ENCODE measurements around the gene SLCO4A1.

The SLCO4A1 gene

GRCh38 chr20:62638679-62639406 lies 3.5 kb upstream of the SLCO4A1 start:
- no peak for DNase-seq

DNA sequence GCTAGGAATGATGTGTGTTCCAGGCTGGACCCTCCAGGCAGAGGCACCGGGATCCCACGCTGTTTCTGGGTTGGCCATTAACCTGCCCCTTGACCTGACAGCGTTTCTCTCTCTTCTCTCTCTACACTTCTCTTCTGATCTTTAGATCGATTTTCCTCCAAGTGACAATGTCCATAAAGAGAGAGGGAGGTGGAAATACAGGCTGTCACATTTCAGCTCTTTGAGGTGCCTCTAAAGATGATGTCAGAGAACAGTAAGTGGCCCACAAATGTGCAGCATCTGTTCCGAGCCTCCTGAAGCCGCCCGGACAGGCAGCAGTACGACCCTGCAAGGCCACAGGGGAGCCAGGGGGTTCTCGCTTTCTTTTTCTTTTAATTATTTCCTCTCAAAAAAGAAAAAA lies 2.5 kb upstream of the SLCO4A1 start:
- DNase-seq = no peak

DNA sequence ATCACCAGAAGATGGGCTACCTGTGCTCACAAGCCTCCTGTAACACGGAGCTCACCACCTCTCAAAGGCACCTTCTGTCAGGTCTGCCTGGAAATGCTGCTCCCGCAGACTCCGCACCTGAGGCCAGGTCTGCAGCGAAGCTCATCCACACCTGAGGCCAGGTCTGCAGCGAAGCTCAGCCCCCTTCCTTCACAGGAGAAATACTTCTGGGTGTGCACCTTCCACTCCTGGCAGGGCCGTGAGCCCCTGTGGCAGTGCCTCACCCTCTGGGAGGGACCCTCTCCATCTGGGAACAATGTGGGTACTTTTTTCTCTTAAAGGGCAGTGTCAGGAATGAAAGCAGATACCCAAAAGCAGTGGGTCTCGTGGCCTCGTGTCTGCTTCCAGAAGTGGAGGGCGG lies 1.4 kb upstream of the SLCO4A1 start:
- no peak for DNase-seq

- no peak for DNase-seq
These were observed 817 bp upstream of the SLCO4A1 start for GRCh38 chr20:62641321-62642050.

GRCh38 chr20:62642666-62643520 lies 590 bp downstream of the SLCO4A1 start:
- peak; percentile 46 for DNase-seq

DNA sequence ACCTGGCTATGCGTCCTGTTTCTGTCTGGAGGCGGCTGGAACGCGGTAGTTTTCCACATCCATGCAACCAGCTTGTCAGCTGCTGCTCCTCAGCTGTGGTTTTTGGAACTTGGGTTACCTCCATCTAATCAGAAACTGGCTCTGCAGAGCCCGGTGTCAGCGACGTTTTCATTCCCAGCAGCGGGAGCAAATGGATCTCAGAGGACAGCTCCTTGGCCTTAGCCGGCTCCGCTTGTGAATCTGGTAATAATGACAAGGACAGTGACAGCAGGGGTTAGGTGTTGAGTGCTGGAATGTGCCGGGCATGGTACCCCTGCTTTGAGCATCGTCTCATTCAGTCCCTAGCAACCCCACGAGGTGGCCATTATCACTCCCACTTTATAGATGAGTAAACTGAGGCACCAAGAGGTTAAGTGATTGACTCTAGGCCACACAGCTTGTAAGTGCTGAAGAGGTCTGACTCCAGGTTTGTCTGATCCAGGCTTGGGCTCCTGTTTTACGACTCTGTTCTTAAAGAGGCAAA lies 1.3 kb downstream of the SLCO4A1 start:
- no peak for DNase-seq

- no peak for DNase-seq
These were observed 1.9 kb downstream of the SLCO4A1 start for GRCh38 chr20:62644044-62644795.

DNA sequence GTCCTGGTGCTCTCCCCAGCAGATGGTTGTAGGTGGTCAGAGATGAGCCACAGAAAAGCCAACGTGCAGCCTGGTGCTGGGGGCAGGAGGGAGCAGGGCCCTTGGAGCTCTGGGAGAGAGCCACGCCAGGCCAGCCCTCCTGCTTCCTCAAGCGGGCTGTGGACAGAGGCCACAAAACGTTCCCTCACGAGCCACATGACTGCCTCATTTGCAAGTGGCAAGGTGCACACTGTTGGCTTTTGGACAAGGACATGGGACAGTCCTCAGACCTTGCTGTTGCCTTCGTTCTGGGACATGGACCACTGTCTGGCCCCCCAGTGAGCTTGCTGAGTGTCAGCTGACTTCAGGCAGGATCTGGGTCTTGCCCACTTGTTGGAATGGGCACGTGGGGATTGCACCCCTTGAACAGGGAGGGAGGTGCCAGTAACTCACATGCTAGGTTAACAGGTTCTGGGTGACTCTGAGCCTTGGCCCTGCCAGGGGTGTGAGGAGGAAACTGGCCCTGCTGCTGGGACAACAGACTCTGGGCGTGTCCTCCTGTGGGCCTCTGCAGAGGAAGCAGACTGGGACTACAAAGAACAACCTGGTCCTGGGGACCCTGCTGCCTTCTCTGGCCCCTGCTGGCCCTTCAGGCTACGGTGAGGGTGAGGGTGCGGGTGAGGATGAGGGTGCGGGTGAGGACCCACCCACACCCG lies 2.6 kb downstream of the SLCO4A1 start:
- no peak for DNase-seq

- DNase-seq = no peak
These were observed 3.3 kb downstream of the SLCO4A1 start for GRCh38 chr20:62645613-62646012.

GRCh38 chr20:62646851-62647520 lies 4.7 kb downstream of the SLCO4A1 start:
- no peak for DNase-seq

DNA sequence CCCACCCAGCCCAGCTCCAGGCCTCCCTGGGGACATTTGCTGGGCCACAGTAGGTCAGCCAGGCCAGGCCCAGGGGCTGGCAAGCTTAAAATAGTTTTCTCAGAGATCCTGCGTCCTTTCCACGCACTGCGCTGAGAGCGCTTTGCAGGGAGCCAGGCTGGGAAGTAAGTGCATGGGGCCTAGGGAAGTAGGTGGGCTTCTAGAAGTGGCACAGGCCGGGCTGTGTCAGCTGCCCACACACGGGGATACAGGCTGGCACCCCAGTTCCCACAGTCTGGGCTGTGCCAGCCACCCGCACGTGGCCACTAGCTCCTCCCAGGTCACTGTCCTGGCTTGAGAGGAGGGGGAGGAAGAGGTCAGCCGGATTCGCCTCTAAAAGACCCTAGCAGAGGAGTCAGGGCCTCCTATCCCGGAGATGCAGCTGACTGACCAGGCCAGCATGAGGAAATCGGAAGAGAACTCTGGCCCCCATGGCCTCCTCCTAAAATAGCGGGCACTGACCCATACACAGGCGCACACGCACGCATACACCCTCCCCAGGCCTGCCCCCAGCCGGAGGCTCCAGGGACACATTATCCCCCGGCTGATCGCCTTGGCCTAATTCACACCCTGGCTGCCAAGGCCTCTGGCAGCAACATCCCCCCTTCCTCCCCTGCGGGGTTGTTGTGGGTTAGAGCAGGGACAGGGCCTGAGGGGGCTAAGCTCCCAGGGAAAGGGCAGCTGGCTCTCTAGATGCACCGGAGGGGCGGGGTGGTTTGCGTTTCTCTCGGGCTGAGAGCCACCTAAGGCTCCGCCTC lies 5.4 kb downstream of the SLCO4A1 start:
- DNase-seq = no peak

GRCh38 chr20:62648318-62648995 lies 6.2 kb downstream of the SLCO4A1 start:
- no peak for DNase-seq

- no peak for DNase-seq
These were observed 6.8 kb downstream of the SLCO4A1 start for GRCh38 chr20:62649140-62649539.

DNA sequence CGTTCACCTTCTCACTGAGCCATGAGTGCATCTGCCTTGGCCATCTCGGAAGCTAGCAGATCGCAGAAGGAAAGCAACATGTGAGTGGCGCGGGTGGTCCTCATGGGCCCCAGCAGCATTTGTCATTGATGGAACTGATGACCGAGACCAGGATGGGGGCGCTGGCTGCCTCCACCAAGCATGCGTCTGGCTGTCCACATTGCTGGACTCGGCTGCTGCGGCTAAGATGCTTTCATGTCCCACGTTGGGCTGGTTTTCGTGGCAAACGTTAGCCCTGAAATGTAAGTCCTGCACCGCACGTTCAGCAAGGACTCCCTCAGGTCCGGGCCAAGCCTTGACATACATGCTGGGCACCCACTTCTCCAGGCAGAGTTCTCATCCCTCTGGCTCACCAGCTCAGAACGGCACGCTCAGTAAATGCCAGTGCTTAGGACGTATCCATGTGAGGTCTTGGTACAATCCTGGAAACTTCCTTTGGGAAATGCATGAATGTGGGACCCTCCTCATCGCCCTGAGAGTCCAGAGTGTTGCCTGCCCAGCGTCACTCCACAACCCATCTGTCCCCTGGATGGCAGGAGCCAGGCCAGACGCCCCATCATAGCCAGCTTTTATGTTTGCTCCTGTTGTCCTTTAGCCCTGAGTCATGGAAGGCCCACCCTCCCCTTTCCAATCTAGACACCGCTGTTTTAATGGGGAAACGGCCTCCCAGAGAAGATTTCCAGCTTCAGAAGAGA lies 8.4 kb downstream of the SLCO4A1 start:
- no peak for DNase-seq

- DNase-seq = peak; percentile 76
These were observed 9.2 kb downstream of the SLCO4A1 start for GRCh38 chr20:62651285-62652021.

- DNase-seq = peak; percentile 75
These were observed 10.0 kb downstream of the SLCO4A1 start for GRCh38 chr20:62652041-62652893.

GRCh38 chr20:62652894-62653305 lies 10.6 kb downstream of the SLCO4A1 start:
- no peak for DNase-seq

Measured in CD4-positive, alpha-beta T cell treated with Interleukin-10 for 1 hour (primary cell).